ENCODE measurements around the gene ITGB8.

The ITGB8 gene

GRCh38 chr7:20310963-20311742 lies 19.5 kb upstream of the ITGB8 start:
- no peak for DNase-seq

- no peak for DNase-seq
Measured at GRCh38 chr7:20311743-20312042, 19.0 kb upstream of the ITGB8 start.

DNA sequence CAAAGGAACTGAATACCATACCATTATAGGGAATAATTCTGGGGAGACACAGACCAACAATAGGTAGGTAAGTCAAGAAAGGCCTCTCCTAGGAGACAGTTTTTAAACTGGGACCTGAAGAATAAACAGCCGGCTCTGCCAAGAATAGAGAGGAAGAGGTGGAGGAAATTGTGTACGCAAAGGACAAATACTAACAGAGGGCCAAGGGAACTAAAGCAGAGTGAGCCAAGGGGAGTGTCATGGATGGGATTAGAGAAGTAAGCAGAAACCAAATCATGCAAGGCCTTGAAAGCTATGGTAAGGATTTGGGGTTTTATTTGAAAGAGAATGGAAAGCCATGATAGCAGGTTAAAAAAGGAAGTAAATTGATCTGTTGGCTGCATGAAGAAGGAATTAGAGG lies 18.1 kb upstream of the ITGB8 start:
- DNase-seq: no peak

DNA sequence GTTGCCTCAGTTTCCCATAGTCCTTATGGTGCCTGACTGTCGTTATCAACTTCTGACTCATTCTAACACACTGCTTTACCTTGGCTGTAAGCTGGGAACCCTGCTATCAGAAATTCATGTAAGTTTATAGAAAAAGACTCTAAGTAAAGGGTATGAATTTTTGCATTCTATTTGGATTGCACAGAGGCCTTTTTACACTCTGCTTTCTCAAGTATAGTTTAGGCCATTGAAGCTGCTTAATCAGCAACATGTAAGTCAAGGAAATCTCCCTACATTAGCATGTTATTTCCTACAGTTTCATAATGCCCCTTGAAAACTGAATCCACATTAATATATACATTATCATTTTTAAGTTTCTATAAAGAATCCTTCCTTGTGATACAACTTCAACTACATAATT lies 17.1 kb upstream of the ITGB8 start:
- no peak for DNase-seq

GRCh38 chr7:20314198-20314597 lies 16.5 kb upstream of the ITGB8 start:
- no peak for DNase-seq

- DNase-seq: no peak
Measured at GRCh38 chr7:20316706-20317105, 14.0 kb upstream of the ITGB8 start.

- no peak for DNase-seq
Measured at GRCh38 chr7:20317413-20317812, 13.3 kb upstream of the ITGB8 start.

- DNase-seq: no peak
Measured at GRCh38 chr7:20318933-20319332, 11.8 kb upstream of the ITGB8 start.

DNA sequence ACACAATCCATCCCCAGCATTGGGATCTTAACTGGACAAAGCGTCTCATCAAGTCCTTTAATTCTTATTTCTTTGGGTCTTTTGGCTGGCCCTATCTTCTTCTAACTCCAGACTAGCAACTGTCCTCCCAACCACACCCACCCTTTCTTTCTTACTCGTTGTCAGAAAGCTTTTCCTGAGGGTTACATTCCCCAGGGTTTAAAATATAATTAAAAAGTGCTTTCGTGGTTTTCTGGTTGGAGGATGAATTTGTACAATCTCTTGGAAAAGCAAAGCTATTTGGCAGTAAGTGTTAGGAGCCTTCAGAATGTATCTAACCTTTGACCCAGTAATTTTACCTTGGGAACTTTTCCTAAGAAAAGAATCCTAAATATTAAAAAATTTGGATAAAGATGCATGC lies 10.4 kb upstream of the ITGB8 start:
- DNase-seq: no peak

- no peak for DNase-seq
Measured at GRCh38 chr7:20320786-20321185, 9.9 kb upstream of the ITGB8 start.

DNA sequence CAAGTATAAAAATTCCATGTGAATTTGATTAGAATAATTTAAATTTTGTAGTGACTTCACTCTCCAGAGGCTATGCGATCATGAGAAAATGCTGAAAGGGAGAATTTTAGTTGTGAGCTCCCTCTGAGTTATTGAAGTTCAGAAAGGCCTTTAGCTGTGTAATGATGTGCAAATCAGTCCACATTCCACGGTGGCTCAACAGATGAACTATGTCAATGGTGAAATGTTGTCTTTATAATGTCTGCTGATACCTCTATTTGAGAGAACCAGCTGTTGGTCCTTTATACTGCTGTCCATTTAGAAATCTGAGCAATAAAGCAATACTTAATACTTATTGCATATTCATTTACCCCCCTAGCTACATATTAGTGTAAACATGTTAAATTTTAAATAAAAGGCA lies 7.1 kb upstream of the ITGB8 start:
- DNase-seq: no peak

GRCh38 chr7:20326342-20326741 lies 4.4 kb upstream of the ITGB8 start:
- DNase-seq: no peak

- no peak for DNase-seq
Measured at GRCh38 chr7:20327055-20327454, 3.6 kb upstream of the ITGB8 start.

- DNase-seq: no peak
Measured at GRCh38 chr7:20328027-20328426, 2.7 kb upstream of the ITGB8 start.

GRCh38 chr7:20328692-20329091 lies 2.0 kb upstream of the ITGB8 start:
- DNase-seq: no peak

GRCh38 chr7:20329389-20330238 lies 1.1 kb upstream of the ITGB8 start:
- DNase-seq: no peak

GRCh38 chr7:20330928-20331909 lies 519 bp downstream of the ITGB8 start:
- no peak for DNase-seq

DNA sequence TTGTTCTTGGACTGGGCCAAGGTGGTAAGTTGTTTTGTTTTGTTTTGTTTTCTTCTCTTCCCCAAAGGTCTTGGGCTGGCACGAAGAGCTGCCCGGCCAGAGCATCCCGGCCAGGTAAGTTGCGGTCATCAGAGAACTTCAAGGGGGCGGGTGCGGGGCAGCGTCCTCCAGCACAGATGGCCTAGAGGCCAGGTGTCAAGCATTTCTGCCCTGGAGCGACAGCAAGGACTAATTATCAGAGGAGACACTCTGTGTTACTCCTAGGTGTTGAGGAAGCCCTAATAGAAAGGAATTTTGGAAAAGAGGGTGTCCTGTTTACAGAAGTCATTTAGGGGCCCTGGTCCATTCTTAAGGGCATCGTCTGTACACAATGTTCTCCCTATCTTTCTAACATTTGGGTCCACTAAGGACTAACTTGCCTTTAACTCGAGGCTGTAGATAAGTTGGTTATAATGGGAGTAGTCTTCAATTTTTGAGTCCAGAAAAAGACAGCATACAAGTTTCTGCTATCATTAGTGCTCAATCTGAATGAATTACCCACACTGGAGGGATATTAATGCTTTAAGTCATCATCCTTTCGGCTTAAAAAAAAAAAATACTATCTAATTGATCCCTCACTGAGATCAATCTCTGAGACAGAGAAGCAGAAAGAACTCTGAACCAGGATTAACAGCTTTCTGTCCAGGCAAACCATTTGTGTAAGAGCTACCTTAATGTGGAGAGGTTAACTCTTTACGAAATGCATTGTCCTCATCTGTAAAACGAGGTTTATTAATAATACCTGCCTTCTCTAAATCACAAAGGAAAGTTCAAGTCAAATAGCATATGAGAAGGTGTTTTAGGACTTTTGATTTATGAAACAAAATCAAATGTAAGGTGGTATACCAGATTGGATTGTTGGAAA lies 1.5 kb downstream of the ITGB8 start:
- no peak for DNase-seq

GRCh38 chr7:20338285-20338684 lies 7.6 kb downstream of the ITGB8 start:
- DNase-seq: no peak

GRCh38 chr7:20340839-20341238 lies 10.1 kb downstream of the ITGB8 start:
- DNase-seq: no peak

GRCh38 chr7:20343205-20343604 lies 12.5 kb downstream of the ITGB8 start:
- DNase-seq: no peak

GRCh38 chr7:20343941-20344340 lies 13.2 kb downstream of the ITGB8 start:
- no peak for DNase-seq
